Fibroblast of skin of left quadriceps (primary cell): ENCODE measurements around the gene FAM222B.
"Not testable (repeated sequence)": the region's sequence is repeated elsewhere in the genome, so short reads cannot be mapped to it uniquely, and the experiment has no call there.

Source experiments
- DNase-seq, 2 experiments: peaks; one replicate each; pipeline ENCODE4 v3.0.0-alpha.2; 2013; ENCODE audit warnings: low read depth in 2 of 2

Gene FAM222B

GRCh38 chr17:28745786-28746411 is 96.7 kb downstream of the FAM222B start:
- DNase-seq, result no peak

- DNase-seq, result no peak
These were observed 97.4 kb downstream of the FAM222B start for GRCh38 chr17:28744972-28745785.

GRCh38 chr17:28744104-28744971 is 98.3 kb downstream of the FAM222B start:
- DNase-seq, result no peak

- DNase-seq, result peak in 1 of 2 experiments; percentile 48
These were observed 99.1 kb downstream of the FAM222B start, which contains the start of gene TRAF4 for GRCh38 chr17:28743243-28744103. TRAF4 (plus strand) TSS chr17:28744011; CDS start chr17:28744113, 102 bp downstream.

- DNase-seq, result no peak
These were observed 100.9 kb downstream of the FAM222B start for GRCh38 chr17:28741358-28742349.

GRCh38 chr17:28740406-28741357 is 101.9 kb downstream of the FAM222B start:
- no peak for DNase-seq

GRCh38 chr17:28738680-28739384 is 103.8 kb downstream of the FAM222B start:
- no peak for DNase-seq

GRCh38 chr17:28737770-28738679 is 104.6 kb downstream of the FAM222B start:
- no peak for DNase-seq

- no peak for DNase-seq
These were observed 105.3 kb downstream of the FAM222B start for GRCh38 chr17:28737316-28737715.

- not testable (repeated sequence) for DNase-seq
These were observed 106.4 kb downstream of the FAM222B start for GRCh38 chr17:28735913-28736769.

GRCh38 chr17:28735242-28735722 is 107.3 kb downstream of the FAM222B start:
- no peak for DNase-seq

GRCh38 chr17:28734712-28735241 is 107.8 kb downstream of the FAM222B start:
- no peak for DNase-seq

GRCh38 chr17:28733346-28733745 is 109.2 kb downstream of the FAM222B start:
- no peak for DNase-seq

GRCh38 chr17:28729950-28730330 is 112.7 kb downstream of the FAM222B start:
- DNase-seq, result no peak

GRCh38 chr17:28728364-28729200 is 114.0 kb downstream of the FAM222B start, which contains the start of gene NEK8:
NEK8 (plus strand) TSS chr17:28728788; CDS start chr17:28728814, 26 bp downstream.
- DNase-seq, result peak; percentile 77
